ENCODE data around the gene SMIM3.
A peak's percentile ranks its signal among the peaks of the same experiment; 100 is the strongest.

DNA sequence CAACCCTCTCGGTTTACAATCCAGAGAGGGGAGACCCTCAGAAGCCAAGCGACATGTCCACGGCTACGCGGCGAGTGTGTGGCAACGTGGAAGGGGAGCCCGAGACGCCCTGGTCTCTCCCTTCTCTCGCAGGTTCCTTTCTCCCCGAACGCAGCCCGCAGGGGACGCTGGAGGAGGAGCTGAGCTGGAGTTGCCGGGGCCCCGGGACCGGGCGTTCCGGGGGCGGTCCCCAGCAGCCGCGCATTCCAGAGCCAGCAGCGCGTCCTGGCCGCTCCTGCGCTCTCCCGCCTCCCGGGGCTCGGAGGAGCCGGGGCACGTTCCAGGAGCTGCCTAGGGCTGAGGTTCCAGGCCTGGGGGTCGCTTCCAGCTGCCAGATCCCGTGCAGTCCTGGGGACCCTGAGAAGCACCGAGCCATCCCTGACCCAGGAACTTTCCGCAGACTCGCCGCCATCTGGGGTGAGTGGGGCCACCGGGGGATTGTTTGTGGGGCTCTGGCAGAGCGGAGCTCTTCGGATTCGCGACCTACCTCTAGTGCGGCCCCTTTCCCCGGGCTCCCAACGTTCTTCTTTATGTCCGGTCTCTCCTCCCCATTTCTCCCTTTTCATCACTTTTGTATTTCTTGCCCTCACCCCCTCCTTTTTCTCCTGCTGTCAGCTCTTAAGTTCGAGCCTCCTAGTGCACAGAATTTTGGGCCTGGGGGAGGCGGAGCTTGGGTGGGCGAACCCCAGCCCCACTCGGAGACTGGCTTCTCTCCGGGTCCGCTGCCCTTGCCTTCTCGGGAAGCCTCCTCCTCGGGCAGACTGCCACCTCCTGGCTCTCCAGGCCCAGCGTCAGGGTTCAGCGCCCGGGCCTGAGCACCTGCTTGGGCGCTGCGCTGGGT lies at the start of gene SMIM3:
- TF ChIP-seq CTCF (IDR thresholded peaks at IDR 0.05) (peak in 3 of 6 experiments; percentile 28 to 39 (median 31)), POLR2A (IDR thresholded peaks at IDR 0.05) (peak in 2 of 4 donors; percentile 85 to 92)
